NK-92 (cell line): ENCODE measurements around the gene KLF7.

ENCODE experiments used
- DNase-seq: peaks from one replicate; lab custom pipeline; 2025; ENCODE audit not compliant: unreplicated experiment; lab: John Stamatoyannopoulos, UW

The KLF7 gene

GRCh38 chr2:207129821-207130220, 35.9 kb downstream of the KLF7 start:
- DNase-seq, result no peak

DNA sequence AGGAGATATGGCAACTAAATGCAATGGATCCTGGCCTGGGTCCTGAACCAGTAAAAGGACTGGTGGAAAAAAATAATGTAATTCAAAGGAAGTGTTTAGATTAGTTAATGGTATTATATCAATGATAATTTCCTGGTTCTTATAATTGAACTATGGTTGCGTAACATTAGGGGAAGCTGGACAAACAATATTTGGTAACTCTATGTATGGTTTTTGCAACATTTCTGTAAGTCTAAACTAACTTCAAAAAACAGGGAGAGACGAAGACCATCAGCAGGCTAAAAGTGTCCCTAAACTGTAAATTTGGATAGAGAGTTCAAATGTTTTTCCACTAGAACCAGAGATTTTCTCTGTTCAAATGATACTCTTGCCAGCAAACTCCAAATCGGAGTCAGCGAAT, 36.9 kb downstream of the KLF7 start:
- DNase-seq, result no peak

DNA sequence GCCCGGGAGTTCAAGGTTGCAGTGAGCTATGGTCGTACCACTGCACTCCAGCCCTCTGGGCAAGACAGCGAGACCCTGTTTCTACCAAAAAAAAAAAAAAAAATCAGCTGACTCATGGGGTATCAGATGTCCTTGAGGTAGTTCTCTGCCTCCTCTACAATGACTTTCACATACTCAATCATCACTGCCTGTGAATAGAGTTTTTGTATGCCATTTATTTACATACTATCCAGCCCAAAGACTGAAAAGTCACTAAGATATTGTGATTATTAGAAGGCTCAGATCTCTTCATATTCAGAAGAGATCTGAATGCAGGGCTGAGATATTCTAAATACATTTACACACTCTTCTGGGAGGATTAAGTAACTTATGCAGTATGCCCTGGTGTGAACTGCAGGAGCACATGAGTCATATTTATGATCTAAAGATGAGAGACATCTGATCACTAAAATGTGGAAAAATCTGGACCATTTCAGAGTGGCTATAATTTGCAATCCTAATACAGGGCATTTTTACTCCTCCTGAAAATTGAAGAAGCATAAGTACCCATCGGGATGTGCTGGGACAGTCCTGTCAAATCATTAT, 38.9 kb downstream of the KLF7 start:
- no peak for DNase-seq

DNA sequence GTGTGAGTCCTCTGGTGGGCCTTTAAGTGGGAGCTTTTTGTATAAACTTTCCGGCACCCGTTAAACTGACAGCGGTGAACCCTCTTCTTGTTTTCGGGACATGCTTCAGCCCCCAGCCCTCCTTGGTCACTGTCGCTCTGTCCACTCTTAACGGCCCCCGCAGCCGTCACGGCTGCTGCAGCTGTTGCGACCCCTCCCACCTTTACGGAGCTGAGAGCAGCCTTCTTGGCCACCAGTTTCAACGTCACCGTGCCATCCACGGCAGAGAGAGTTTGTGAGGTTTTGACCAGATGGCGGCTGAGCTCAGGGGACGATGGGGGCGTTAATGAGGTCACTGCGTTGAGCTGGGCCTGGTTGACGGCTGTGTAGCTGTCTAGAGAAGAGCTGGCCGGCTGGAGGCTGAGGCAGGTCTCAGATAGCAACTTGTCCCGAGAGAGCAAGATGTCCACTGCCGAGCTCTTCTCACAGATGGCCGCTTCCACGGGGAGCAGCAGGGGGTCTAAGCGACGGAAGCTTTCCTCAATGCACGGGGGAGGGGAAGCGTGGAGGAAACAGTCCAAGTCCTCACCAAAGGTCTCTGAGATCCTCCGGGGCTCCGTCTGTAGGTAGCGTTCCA, 41.9 kb downstream of the KLF7 start:
- DNase-seq, result no peak

- DNase-seq, result no peak
These were observed 42.4 kb downstream of the KLF7 start for GRCh38 chr2:207123335-207123744.

GRCh38 chr2:207122651-207123334, 43.0 kb downstream of the KLF7 start:
- DNase-seq, result no peak

DNA sequence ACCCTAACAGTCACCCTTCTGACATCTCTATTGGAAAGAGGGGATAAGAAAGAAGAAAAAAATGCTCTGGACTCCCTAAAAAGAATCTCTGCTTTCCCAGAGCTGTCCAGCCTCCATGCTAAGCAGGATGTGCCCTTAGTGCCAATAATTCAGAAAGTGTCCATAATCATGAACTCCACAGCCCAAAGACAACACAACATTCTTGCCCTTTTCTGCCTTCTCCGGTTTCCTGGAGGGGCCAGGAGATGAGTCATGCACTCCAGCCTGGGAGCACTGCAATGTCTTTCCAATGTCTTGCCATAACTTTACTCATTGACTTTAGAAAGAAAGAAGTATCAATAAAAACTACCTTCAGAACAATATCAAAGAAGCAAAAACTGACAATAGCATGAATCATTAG, 44.0 kb downstream of the KLF7 start:
- DNase-seq, result no peak

GRCh38 chr2:207119048-207119447, 46.7 kb downstream of the KLF7 start:
- DNase-seq, result no peak

- no peak for DNase-seq
These were observed 48.1 kb downstream of the KLF7 start for GRCh38 chr2:207117668-207118067.

- DNase-seq, result no peak
These were observed 49.9 kb downstream of the KLF7 start for GRCh38 chr2:207115715-207116364.

DNA sequence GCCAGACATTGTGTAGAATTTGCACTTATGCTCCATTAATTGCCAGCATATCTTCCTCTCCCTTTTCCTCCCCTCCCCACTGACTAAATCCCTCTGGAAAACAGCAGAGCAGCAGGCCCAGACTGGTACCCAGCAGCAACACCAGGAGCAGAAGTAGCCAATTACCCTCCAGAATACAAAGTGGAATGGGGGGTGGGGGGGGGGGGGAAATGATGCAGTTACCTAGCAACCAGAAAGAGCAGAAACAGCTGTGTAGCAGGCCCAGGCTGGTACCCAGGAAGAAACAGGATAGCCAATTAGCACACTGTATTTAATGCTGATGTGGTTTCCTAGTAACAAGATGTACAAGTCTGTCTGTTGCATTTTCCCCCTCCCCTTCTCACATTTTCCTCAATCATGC, 52.3 kb downstream of the KLF7 start:
- no peak for DNase-seq

DNA sequence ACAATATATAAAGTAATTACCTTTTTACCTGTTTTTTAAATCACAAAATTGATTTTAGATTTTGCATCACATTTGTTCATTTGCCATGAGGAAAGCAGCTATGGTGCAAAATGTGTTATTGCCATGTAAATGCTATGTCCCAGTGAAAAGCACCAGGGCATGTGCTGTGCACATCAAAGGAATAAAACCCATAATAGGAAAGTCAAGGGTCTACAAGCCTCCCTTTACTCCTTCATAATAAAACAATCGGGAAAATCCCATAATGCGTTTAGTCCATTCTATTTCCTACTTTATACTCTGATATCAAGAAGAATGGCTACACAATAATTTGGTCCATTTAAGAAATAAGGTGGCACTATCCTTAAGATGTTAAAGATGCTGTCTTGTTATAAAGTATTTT, 53.0 kb downstream of the KLF7 start:
- DNase-seq, result no peak

GRCh38 chr2:207112383-207112782, 53.4 kb downstream of the KLF7 start:
- DNase-seq, result no peak

- DNase-seq, result no peak
These were observed 54.0 kb downstream of the KLF7 start for GRCh38 chr2:207111757-207112156.

DNA sequence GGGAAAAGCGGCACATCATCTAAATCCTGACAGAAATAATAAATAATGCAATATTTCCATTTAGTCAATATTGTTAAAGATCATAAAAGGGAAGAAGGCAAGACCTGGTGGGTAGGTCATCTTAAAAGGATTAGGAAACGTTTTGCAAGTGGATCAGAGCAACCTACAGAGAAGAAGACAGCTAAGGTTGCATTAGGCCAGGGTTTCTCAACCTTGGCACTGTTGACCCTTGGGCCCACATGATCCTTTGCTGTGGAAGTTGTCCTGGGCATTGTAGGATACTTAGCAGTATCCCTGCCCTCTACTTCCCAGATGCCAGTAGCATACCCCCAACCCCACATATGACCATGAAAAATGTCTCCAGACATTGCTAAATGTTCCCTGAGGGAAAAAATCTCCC, 55.0 kb downstream of the KLF7 start:
- no peak for DNase-seq

GRCh38 chr2:207110310-207110709, 55.4 kb downstream of the KLF7 start:
- DNase-seq, result no peak

DNA sequence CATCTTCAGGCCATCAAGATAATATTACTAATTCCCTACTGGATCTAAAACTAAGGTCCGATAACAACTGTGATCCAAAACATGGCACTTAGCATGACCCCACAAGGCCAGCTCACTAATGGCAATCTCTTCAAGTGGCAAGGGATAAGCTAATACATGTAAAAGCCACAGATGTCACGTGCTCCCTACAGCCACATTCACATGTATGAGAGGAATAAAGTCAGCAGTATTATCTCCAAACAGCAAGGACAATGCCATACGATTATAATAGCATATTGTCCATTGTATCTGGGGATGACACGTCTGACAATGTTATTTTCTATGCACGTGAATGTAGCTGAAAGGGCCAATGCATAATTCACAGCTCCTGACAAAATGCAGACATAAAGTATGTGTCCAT, 56.0 kb downstream of the KLF7 start:
- DNase-seq, result no peak

GRCh38 chr2:207108440-207108839, 57.3 kb downstream of the KLF7 start:
- DNase-seq, result no peak

- no peak for DNase-seq
These were observed 58.2 kb downstream of the KLF7 start for GRCh38 chr2:207107551-207107950.

DNA sequence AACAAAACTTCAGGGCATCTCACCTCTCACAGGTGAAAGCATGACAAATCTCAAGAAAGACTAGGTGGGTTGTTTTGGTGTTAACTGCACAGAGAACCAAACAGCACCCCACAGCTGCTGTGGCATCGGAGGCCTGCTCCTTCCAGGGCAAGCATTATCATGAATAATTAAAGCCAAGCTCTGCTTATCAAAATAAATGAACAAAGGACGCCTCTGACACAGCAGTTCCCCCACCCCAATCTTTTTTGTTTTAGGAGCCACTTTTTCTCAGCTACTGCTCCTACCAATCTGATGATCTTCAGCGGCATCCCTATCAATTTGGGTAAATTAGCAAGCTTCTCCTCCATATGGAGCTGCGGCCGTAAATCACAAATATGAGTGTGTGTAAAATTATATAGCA, 58.6 kb downstream of the KLF7 start:
- no peak for DNase-seq

DNA sequence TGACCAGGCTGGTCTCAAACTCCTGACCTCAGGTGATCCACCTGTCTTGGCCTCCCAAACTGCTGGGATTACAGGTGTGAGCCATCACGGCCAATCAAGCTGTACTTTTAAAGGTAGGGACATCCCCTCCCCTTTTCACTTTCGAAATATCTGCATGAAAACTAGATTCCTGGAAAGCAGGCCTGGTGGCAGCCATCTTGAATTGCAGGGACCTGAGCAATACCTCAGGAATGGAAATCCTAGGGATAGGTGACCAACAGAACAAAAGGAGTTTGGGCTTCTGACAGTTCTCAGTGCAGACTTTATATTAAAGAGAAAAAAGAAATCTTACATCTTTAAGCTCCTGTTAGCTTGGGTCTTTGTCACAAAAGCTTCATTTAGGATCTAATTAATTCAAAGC, 62.6 kb downstream of the KLF7 start:
- no peak for DNase-seq

- DNase-seq, result no peak
These were observed 63.8 kb downstream of the KLF7 start for GRCh38 chr2:207101984-207102383.
